ENCODE results near the gene DQX1. TPM values are rescaled to one million over a fixed set of nuclear protein-coding genes. Genes with fewer than 3 reads are reported as not detected.

Gene DQX1
- polyA plus RNA-seq, 1 donor (not counting 4 experiments of a cell fraction or from before 2014, with no cell fraction given): 5.9 TPM

DNA sequence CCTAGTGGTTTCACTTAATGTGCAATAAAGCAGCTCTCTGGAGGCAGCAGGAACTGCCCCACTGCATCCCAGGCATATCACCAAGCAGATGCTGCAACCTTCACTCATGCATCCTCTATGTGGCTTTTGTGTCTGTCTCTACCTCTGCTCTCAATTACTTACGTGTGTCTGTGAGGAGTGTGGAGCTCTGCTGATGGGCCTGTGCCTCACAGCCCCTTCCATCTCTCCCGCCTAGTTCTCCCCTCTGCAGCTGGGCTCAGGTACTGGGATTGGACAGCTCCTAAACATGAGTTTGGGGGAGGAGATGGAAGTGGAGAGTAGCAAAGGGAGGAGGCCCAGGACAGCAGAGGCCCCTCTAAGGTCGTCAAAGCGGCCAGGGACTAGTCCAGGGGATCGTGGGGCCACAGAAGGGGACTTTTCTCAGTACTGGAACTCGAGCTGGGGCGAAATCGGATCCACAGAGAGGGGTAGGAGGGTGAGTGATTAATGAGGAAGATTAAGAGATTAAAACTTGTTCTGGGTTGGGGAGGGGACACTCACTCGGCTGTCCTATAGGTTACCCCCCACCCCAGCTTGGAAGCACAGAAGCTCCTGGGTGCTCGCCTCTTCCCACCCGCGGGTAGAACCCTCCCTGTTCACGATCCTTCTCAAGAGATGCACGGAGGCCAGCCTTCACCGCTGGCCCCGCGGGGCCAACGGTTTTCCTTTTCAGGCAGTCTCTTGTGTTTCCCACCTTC, 24.5 kb downstream of the DQX1 start:
- Histone ChIP-seq H4K20me1 (ENCODE audit: control insufficient read depth, extremely low read depth, insufficient read depth, low read length) (no peaks in the 10 kb centered on the region), H3K79me2 (ENCODE audit: control insufficient read depth, insufficient read depth, low read length) (peaks cover 9% of the 10 kb centered on the region), H3K4me3 (ENCODE audit: control insufficient read depth in 2 of 3, extremely low read depth in 1 of 3, insufficient read depth in 2 of 3, low read depth in 1 of 3, low read length in 3 of 3) (no peak overlapping the region), H3K36me3 (ENCODE audit: control insufficient read depth in 2 of 2, extremely low read depth in 1 of 2, insufficient read depth in 2 of 2, low read length in 2 of 2) (peaks cover 9 to 10% of the 10 kb centered on the region in 2 experiments), H2AFZ (ENCODE audit: control insufficient read depth, low read length) (no peak overlapping the region), H3K27me3 (ENCODE audit: control insufficient read depth, extremely low read depth, insufficient read depth, low read length) (peaks cover 41% of the 10 kb centered on the region), H3K9ac (ENCODE audit: control insufficient read depth, extremely low read depth, insufficient read depth, low read length) (no peak overlapping the region), H3K4me1 (ENCODE audit: control insufficient read depth, extremely low read depth, insufficient read depth, low read length) (peaks cover 39% of the 10 kb centered on the region), H3K9me3 (ENCODE audit: control insufficient read depth, low read depth, low read length) (no peaks in the 10 kb centered on the region), H3K27ac (ENCODE audit: control insufficient read depth, insufficient read depth, low read length) (no peak overlapping the region), H3K9me1 (ENCODE audit: control insufficient read depth, extremely low read depth, insufficient read depth, low read length) (no peaks in the 10 kb centered on the region), H3K4me2 (ENCODE audit: control insufficient read depth, extremely low read depth, insufficient read depth, low read depth, low read length) (no peak overlapping the region)
- no peak for FAIRE-seq
- TF ChIP-seq CTCF (optimal IDR thresholded peaks at IDR 0.05 in 1 of 3, IDR thresholded peaks at IDR 0.05 in 1 of 3, conservative IDR thresholded peaks at IDR 0.05 in 1 of 3; ENCODE audit: extremely low read depth in 1 of 3, insufficient read depth in 2 of 3, low read length in 3 of 3) (no peak), EZH2 (IDR thresholded peaks at IDR 0.05; ENCODE audit: low read length) (no peak)
- dilution Hi-C loops (cut with MboI; ENCODE audit: extremely low pct_ligation_motif_present, low sequenced_read_pairs): no loop called here
- DNase-seq (ENCODE audit: low read depth, low spot score): no peak

- peaks cover 41% of the 10 kb centered on the region for H3K27me3 ChIP-seq (ENCODE audit: control insufficient read depth, extremely low read depth, insufficient read depth, low read length)
- FAIRE-seq: no peak
- no peak overlapping the region for H3K4me2 ChIP-seq (ENCODE audit: control insufficient read depth, extremely low read depth, insufficient read depth, low read depth, low read length)
- H3K4me1 ChIP-seq (ENCODE audit: control insufficient read depth, extremely low read depth, insufficient read depth, low read length): peaks cover 33% of the 10 kb centered on the region
- no peaks in the 10 kb centered on the region for H4K20me1 ChIP-seq (ENCODE audit: control insufficient read depth, extremely low read depth, insufficient read depth, low read length)
- no peak overlapping the region for H3K9ac ChIP-seq (ENCODE audit: control insufficient read depth, extremely low read depth, insufficient read depth, low read length)
- no peaks in the 10 kb centered on the region for H3K9me3 ChIP-seq (ENCODE audit: control insufficient read depth, low read depth, low read length)
- no peak overlapping the region for H2AFZ ChIP-seq (ENCODE audit: control insufficient read depth, low read length)
- peaks cover 5 to 10% of the 10 kb centered on the region in 2 experiments for H3K36me3 ChIP-seq (ENCODE audit: control insufficient read depth in 2 of 2, extremely low read depth in 1 of 2, insufficient read depth in 2 of 2, low read length in 2 of 2)
- no peak for TF ChIP-seq EZH2 (IDR thresholded peaks at IDR 0.05; ENCODE audit: low read length)
- no peak for TF ChIP-seq CTCF (optimal IDR thresholded peaks at IDR 0.05 in 1 of 3, IDR thresholded peaks at IDR 0.05 in 1 of 3, conservative IDR thresholded peaks at IDR 0.05 in 1 of 3; ENCODE audit: extremely low read depth in 1 of 3, insufficient read depth in 2 of 3, low read length in 3 of 3)
- DNase-seq (ENCODE audit: low read depth, low spot score): no peak
- H3K4me3 ChIP-seq (ENCODE audit: control insufficient read depth in 2 of 3, extremely low read depth in 1 of 3, insufficient read depth in 2 of 3, low read depth in 1 of 3, low read length in 3 of 3): no peak overlapping the region
- dilution Hi-C loops (cut with MboI; ENCODE audit: extremely low pct_ligation_motif_present, low sequenced_read_pairs): no loop called here
- H3K27ac ChIP-seq (ENCODE audit: control insufficient read depth, insufficient read depth, low read length): no peak overlapping the region
- H3K79me2 ChIP-seq (ENCODE audit: control insufficient read depth, insufficient read depth, low read length): peaks cover 3% of the 10 kb centered on the region
- no peaks in the 10 kb centered on the region for H3K9me1 ChIP-seq (ENCODE audit: control insufficient read depth, extremely low read depth, insufficient read depth, low read length)
Observed at GRCh38 chr2:74500578-74500946, 25.5 kb downstream of the DQX1 start.

All from keratinocyte (primary cell).